ENCODE measurements around the gene MAP2. TPM values are rescaled to one million over a fixed set of nuclear protein-coding genes. Genes with fewer than 3 reads are reported as not detected.

MAP2 gene
- total RNA-seq, 1 donor from 2014 or later: 15.5 TPM

- Histone ChIP-seq H3K27ac (no peak overlapping the region), H3K27me3 (no peaks in the 10 kb centered on the region), H3K36me3 (no peaks in the 10 kb centered on the region), H3K9me3 (no peaks in the 10 kb centered on the region), H3K4me1 (no peaks in the 10 kb centered on the region), H3K4me3 (no peak overlapping the region)
- intact Hi-C loops (cut with DNase I): no loop called here
- TF ChIP-seq POLR2AphosphoS5 (IDR thresholded peaks at IDR 0.05; ENCODE audit: insufficient read depth in 1 of 2, low read depth in 1 of 2): no peak
- TF ChIP-seq POLR2A (IDR thresholded peaks at IDR 0.05): no peak
- TF ChIP-seq, protein P1, sequence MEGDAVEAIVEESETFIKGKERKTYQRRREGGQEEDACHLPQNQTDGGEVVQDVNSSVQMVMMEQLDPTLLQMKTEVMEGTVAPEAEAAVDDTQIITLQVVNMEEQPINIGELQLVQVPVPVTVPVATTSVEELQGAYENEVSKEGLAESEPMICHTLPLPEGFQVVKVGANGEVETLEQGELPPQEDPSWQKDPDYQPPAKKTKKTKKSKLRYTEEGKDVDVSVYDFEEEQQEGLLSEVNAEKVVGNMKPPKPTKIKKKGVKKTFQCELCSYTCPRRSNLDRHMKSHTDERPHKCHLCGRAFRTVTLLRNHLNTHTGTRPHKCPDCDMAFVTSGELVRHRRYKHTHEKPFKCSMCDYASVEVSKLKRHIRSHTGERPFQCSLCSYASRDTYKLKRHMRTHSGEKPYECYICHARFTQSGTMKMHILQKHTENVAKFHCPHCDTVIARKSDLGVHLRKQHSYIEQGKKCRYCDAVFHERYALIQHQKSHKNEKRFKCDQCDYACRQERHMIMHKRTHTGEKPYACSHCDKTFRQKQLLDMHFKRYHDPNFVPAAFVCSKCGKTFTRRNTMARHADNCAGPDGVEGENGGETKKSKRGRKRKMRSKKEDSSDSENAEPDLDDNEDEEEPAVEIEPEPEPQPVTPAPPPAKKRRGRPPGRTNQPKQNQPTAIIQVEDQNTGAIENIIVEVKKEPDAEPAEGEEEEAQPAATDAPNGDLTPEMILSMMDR (IDR thresholded peaks at IDR 0.05): no peak
- DNase-seq (ENCODE audit: extremely low spot score in 2 of 2): no peak
These were observed 99.3 kb downstream of the MAP2 start for GRCh38 chr2:209523041-209523740.

GRCh38 chr2:209523867-209524266 is 100.0 kb downstream of the MAP2 start:
- DNase-seq (ENCODE audit: extremely low spot score in 2 of 2): no peak
- Histone ChIP-seq H3K9me3 (no peaks in the 10 kb centered on the region), H3K27ac (no peak overlapping the region), H3K4me3 (no peak overlapping the region), H3K4me1 (no peaks in the 10 kb centered on the region), H3K27me3 (no peaks in the 10 kb centered on the region), H3K36me3 (no peaks in the 10 kb centered on the region)
- no peak for TF ChIP-seq POLR2AphosphoS5 (IDR thresholded peaks at IDR 0.05; ENCODE audit: insufficient read depth in 1 of 2, low read depth in 1 of 2)
- TF ChIP-seq, protein P1 (IDR thresholded peaks at IDR 0.05): no peak
- TF ChIP-seq POLR2A (IDR thresholded peaks at IDR 0.05): no peak
- intact Hi-C loops (cut with DNase I): no loop called here

- H3K27me3 ChIP-seq: no peaks in the 10 kb centered on the region
- TF ChIP-seq, protein P1 (IDR thresholded peaks at IDR 0.05): no peak
- no peak for TF ChIP-seq POLR2A (IDR thresholded peaks at IDR 0.05)
- TF ChIP-seq POLR2AphosphoS5 (IDR thresholded peaks at IDR 0.05; ENCODE audit: insufficient read depth in 1 of 2, low read depth in 1 of 2): no peak
- H3K27ac ChIP-seq: no peak overlapping the region
- H3K4me3 ChIP-seq: no peak overlapping the region
- no peaks in the 10 kb centered on the region for H3K36me3 ChIP-seq
- intact Hi-C loops (cut with DNase I): no loop called here
- no peak for DNase-seq (ENCODE audit: extremely low spot score in 2 of 2)
- H3K4me1 ChIP-seq: no peaks in the 10 kb centered on the region
- no peaks in the 10 kb centered on the region for H3K9me3 ChIP-seq
These were observed 101.5 kb downstream of the MAP2 start for GRCh38 chr2:209525331-209525730.

- no peak for DNase-seq (ENCODE audit: extremely low spot score in 2 of 2)
- H3K9me3 ChIP-seq: no peaks in the 10 kb centered on the region
- intact Hi-C loops (cut with DNase I): no loop called here
- H3K27ac ChIP-seq: no peak overlapping the region
- TF ChIP-seq POLR2AphosphoS5 (IDR thresholded peaks at IDR 0.05; ENCODE audit: insufficient read depth in 1 of 2, low read depth in 1 of 2) (no peak), POLR2A (IDR thresholded peaks at IDR 0.05) (no peak)
- TF ChIP-seq, protein P1 (IDR thresholded peaks at IDR 0.05): no peak
- H3K4me1 ChIP-seq: no peaks in the 10 kb centered on the region
- H3K36me3 ChIP-seq: no peaks in the 10 kb centered on the region
- no peak overlapping the region for H3K4me3 ChIP-seq
- no peaks in the 10 kb centered on the region for H3K27me3 ChIP-seq
These were observed 102.0 kb downstream of the MAP2 start for GRCh38 chr2:209525834-209526281.

GRCh38 chr2:209526561-209526960 is 102.7 kb downstream of the MAP2 start:
- H3K27ac ChIP-seq: no peak overlapping the region
- H3K36me3 ChIP-seq: no peaks in the 10 kb centered on the region
- no peaks in the 10 kb centered on the region for H3K9me3 ChIP-seq
- H3K27me3 ChIP-seq: no peaks in the 10 kb centered on the region
- H3K4me1 ChIP-seq: no peaks in the 10 kb centered on the region
- TF ChIP-seq POLR2AphosphoS5 (IDR thresholded peaks at IDR 0.05; ENCODE audit: insufficient read depth in 1 of 2, low read depth in 1 of 2) (no peak), POLR2A (IDR thresholded peaks at IDR 0.05) (no peak)
- TF ChIP-seq, protein P1 (IDR thresholded peaks at IDR 0.05): no peak
- DNase-seq (ENCODE audit: extremely low spot score in 2 of 2): no peak
- H3K4me3 ChIP-seq: no peak overlapping the region
- intact Hi-C loops (cut with DNase I): no loop called here
